GM12878 (cell line): ENCODE data around the gene PSME3. TPM values are rescaled to one million over a fixed set of nuclear protein-coding genes. Genes with fewer than 3 reads are reported as not detected.
"Not testable (repeated sequence)": the region's sequence is repeated elsewhere in the genome, so short reads cannot be mapped to it uniquely, and the experiment has no call there.

Experiments
- ATAC-seq: fragments of 200-7000 bp; cut with Tn5 transposase; 3 replicates; pipeline ENCODE4 v1.9.1; 2020; ENCODE audit warnings: mild to moderate bottlenecking, moderate library complexity
- BruUV-seq: library from RNA; stranded (reverse); fragments of 400-500 nt; replicated peaks from 2 replicates; lab custom pipeline; 2021; lab: Mats Ljungman, UMichigan
- CTCF ChIA-PET: fragments of 300-600 bp; sonication (Branson Sonifier 250); formaldehyde crosslinking; extraction: SDS; loops from one replicate; lab custom pipeline; 2021; ENCODE audit warnings: inconsistent platforms; lab: Yijun Ruan, JAX
- POLR2A ChIA-PET: fragments of 350-600 bp; formaldehyde crosslinking; extraction: SDS; loops from one replicate; lab custom pipeline; 2021; ENCODE audit warnings: inconsistent platforms; lab: Charles Lee
- RAD21 ChIA-PET: fragments of 300-600 bp; sonication (Branson Sonifier 250); formaldehyde crosslinking; loops from one replicate; lab custom pipeline; 2023; ENCODE audit warnings: antibody characterized with exemption; ENCODE audit not compliant: unreplicated experiment; lab: Charles Lee
- SMC1A ChIA-PET: fragments of 300-600 bp; sonication (Branson Sonifier 250); formaldehyde crosslinking; loops from one replicate; lab custom pipeline; 2023; ENCODE audit not compliant: unreplicated experiment, uncharacterized antibody; lab: Charles Lee
- DNase-seq: peaks from one replicate; pipeline ENCODE4 v3.0.0-alpha.2; 2011; ENCODE audit warnings: low read depth, low spot score
- FAIRE-seq: peaks from 3 replicates; lab custom pipeline; 2011; peaks lifted over from hg19 to GRCh38; lab: Jason Lieb, UNC
- H2AFZ ChIP-seq: 2 replicates; pipeline ENCODE4 v1.6.0; 2011; ENCODE audit warnings: low read depth, low read length, control low read depth; ENCODE audit not compliant: control insufficient read depth
- H3K27ac ChIP-seq: 2 replicates; pipeline ENCODE4 v1.5.1; 2011; ENCODE audit warnings: control low read depth; ENCODE audit not compliant: control insufficient read depth, insufficient read depth
- H3K27me3 ChIP-seq, 2 experiments: replicated peaks in 1 of 2; 2 replicates each; pipeline versions ENCODE4 v1.6.0 to v1.6.1; 2011; ENCODE audit warnings: low read length in 1 of 2; ENCODE audit not compliant: control insufficient read depth in 2 of 2, insufficient read depth in 2 of 2
- H3K36me3 ChIP-seq, 2 experiments: 2 replicates each; pipeline ENCODE4 v1.5.1; 2011; ENCODE audit warnings: low read length in 1 of 2; ENCODE audit not compliant: control insufficient read depth in 2 of 2, insufficient read depth in 2 of 2
- H3K4me1 ChIP-seq: 2 replicates; pipeline ENCODE4 v1.6.1; 2011; ENCODE audit warnings: mild to moderate bottlenecking, low read length, moderate library complexity, mixed read lengths; ENCODE audit not compliant: control insufficient read depth, insufficient read depth
- H3K4me2 ChIP-seq: 2 replicates; pipeline ENCODE4 v1.6.0; 2011; ENCODE audit warnings: control low read depth; ENCODE audit not compliant: control insufficient read depth, insufficient read depth
- H3K4me3 ChIP-seq: fragments of 200-600 bp; sonication (generic); 2 replicates; pipeline ENCODE4 v1.5.1; 2016
- H3K79me2 ChIP-seq: 2 replicates; pipeline ENCODE4 v1.6.0; 2011; ENCODE audit warnings: low read length; ENCODE audit not compliant: control insufficient read depth, insufficient read depth
- H3K9ac ChIP-seq: 2 replicates; pipeline ENCODE4 v1.8.0; 2011; ENCODE audit warnings: low read length, control low read depth, mixed read lengths; ENCODE audit not compliant: control insufficient read depth, insufficient read depth
- H3K9me3 ChIP-seq: replicated peaks from 3 replicates; pipeline ENCODE4 v1.5.1; 2011; ENCODE audit warnings: mild to moderate bottlenecking, low read length; ENCODE audit not compliant: control insufficient read depth, insufficient read depth
- H4K20me1 ChIP-seq: 2 replicates; pipeline ENCODE4 v1.6.0; 2011; ENCODE audit not compliant: control insufficient read depth, insufficient read depth
- BMI1 ChIP-seq: fragments of 450-650 bp; IDR thresholded peaks from 2 replicates; pipeline ENCODE4 v1.6.1; 2016; ENCODE audit warnings: mild to moderate bottlenecking, moderate library complexity, borderline replicate concordance
- EP300 ChIP-seq, 2 experiments: fragments of 150-350 bp in 1 of 2; IDR thresholded peaks; 2 replicates each; pipeline ENCODE4 v1.6.1; 2011 to 2012; ENCODE audit warnings: low read depth in 2 of 2, low read length in 2 of 2, borderline replicate concordance in 1 of 2, improper control_type of control experiment in 1 of 2, inconsistent platforms in 1 of 2; ENCODE audit not compliant: control insufficient read depth in 1 of 2
- POLR2A ChIP-seq: IDR thresholded peaks from 2 replicates; pipeline ENCODE4 v1.6.1; 2011; ENCODE audit warnings: low read depth, mild to moderate bottlenecking, low read length
- SIX5 ChIP-seq: IDR thresholded peaks from 2 replicates; pipeline ENCODE4 v1.6.1; 2011; ENCODE audit warnings: mild to moderate bottlenecking, low read depth, low read length, moderate library complexity; ENCODE audit not compliant: severe bottlenecking
- SKIL ChIP-seq: fragments of 450-650 bp; IDR thresholded peaks from 2 replicates; pipeline ENCODE4 v1.6.1; 2017; ENCODE audit warnings: mild to moderate bottlenecking, low read depth, inconsistent platforms; ENCODE audit not compliant: poor library complexity, severe bottlenecking
- SPI1 ChIP-seq: IDR thresholded peaks from 2 replicates; pipeline ENCODE4 v1.6.1; 2011; ENCODE audit warnings: low read depth, mild to moderate bottlenecking, low read length, moderate library complexity, borderline replicate concordance; ENCODE audit not compliant: insufficient read depth
- SREBF2 ChIP-seq: IDR thresholded peaks from 2 replicates; pipeline ENCODE4 v1.6.1; 2012; ENCODE audit warnings: mild to moderate bottlenecking, low read length
- WGBS: methylation state at CpG from one replicate; pipeline ENCODE4 v1.1.6; 2016; ENCODE audit warnings: low lambda C conversion rate; ENCODE audit not compliant: insufficient replicate concordance, insufficient coverage; ENCODE audit errors: missing lambda C conversion rate; 5-methylcytosine and 5-hydroxymethylcytosine counted together
- in situ Hi-C: fragments of 300-500 bp; cut with MboI; formaldehyde crosslinking; loops from 9 replicates; pipeline ENCODE4 v1.14.3; 2018; ENCODE audit warnings: mixed read lengths
- intact Hi-C: fragments of 100-400 bp; cut with micrococcal nuclease; formaldehyde crosslinking; loops from one replicate; pipeline ENCODE4 v1.14.2; 2022; ENCODE audit not compliant: unreplicated experiment
- polyA plus RNA-seq, 11 experiments: library from polyadenylated mRNA; depleted of rRNA in 4 of 11; unstranded in 6 of 11; stranded (reverse) in 5 of 11; fragments of >200 nt; fragmentation: Nextera tagmentation in 4 of 11; fragmentation: Illumina TruSeq in 1 of 11; extraction: Ambion mirVana in 4 of 11; extraction: Trizol in 1 of 11; gene quantifications; 1 replicate in 1 of 11; 2 replicates in 10 of 11; pipeline versions ENCODE4 v1.2.1 to v1.2.3, GENCODE V29; 2011 to 2016; ENCODE audit warnings: inconsistent platforms in 2 of 11, missing spikeins in 2 of 11, low read depth in 1 of 11
- total RNA-seq, 4 experiments: library from RNA; depleted of rRNA in 3 of 4; stranded (reverse); fragments of >200 nt in 3 of 4; fragmentation: Illumina TruSeq in 1 of 4; extraction: Trizol in 1 of 4; gene quantifications; 2 replicates each; pipeline versions ENCODE4 v1.2.1 to v1.2.3, GENCODE V29; 2013 to 2021

PSME3 gene
- total and polyA plus RNA-seq, 10 of the 15 experiments (the other 5 are each of a cell fraction or from before 2014, with no cell fraction given) = 26.9 to 330 (median 137) TPM

GRCh38 chr17:42872251-42872965, 39.2 kb downstream of the PSME3 start (continued):
- no peak for TF ChIP-seq SKIL
- TF ChIP-seq EP300 (IDR thresholded peaks at IDR 0.05; ENCODE audit: borderline replicate concordance in 1 of 2, control insufficient read depth in 1 of 2, low read depth in 2 of 2, low read length in 2 of 2) = no peak
- no peak for TF ChIP-seq BMI1
- TF ChIP-seq SREBF2 = no peak
- no peak for TF ChIP-seq SIX5
- TF ChIP-seq SPI1 = no peak
- no peak for TF ChIP-seq POLR2A

- no peak for TF ChIP-seq SREBF2
- ChIA-PET POLR2A (no interaction called here), RAD21 (no interaction called here), CTCF (no interaction called here), SMC1A (no interaction called here)
- intact Hi-C loops = no loop called here
- Histone ChIP-seq H2AFZ (no peak overlapping the region), H3K79me2 (no peaks in the 10 kb centered on the region), H3K27me3 (peaks cover 0 to 3% of the 10 kb centered on the region in 2 experiments; a peak in 3 of 4 replicates), H3K4me3 (no peak overlapping the region), H3K4me2 (no peak overlapping the region), H3K9me3 (no peaks in the 10 kb centered on the region; the same call in 2 of the 3 replicates), H3K9ac (no peak overlapping the region), H3K36me3 (no peaks in the 10 kb centered on the region), H3K27ac (no peak overlapping the region), H3K4me1 (no peaks in the 10 kb centered on the region), H4K20me1 (no peaks in the 10 kb centered on the region)
- ATAC-seq = no peak
- no TSS peak for BruUV-seq
- in situ Hi-C loops = no loop called here
- FAIRE-seq = no peak
- WGBS = 50% methylated on average over 6 of the region's 6 CpGs
- no peak for DNase-seq
Measured at GRCh38 chr17:42873315-42873714, 40.1 kb downstream of the PSME3 start.

DNA sequence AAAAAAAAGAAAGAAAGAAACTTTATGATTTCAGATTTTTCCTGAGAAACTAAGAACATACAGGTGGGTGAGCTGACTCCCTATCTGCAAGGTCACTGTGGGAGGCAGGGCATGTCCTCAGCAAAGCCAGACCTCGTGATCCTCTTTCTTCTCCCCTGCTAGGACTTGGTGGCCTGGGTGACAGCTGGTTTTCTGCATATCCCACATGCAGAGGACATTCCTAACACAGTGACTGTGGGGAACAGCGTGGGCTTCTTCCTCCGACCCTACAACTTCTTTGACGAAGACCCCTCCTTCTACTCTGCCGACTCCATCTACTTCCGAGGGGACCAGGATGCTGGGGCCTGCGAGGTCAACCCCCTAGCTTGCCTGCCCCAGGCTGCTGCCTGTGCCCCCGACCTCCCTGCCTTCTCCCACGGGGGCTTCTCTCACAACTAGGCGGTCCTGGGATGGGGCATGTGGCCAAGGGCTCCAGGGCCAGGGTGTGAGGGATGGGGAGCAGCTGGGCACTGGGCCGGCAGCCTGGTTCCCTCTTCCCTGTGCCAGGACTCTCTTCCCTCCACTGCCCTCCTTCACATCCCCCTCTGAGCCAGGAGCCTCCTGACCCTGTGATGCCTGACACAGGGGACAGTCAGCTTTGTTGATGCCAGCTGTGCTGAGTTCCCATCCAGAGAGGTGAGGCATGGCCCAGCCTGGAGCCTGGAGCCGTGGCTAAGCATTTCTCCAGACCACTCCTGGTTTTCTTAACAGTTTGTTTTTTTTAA, 40.9 kb downstream of the PSME3 start:
- H3K9me3 ChIP-seq, H3K4me2 ChIP-seq, H3K27ac ChIP-seq, H3K4me3 ChIP-seq, SMC1A ChIA-PET, in situ Hi-C loops, POLR2A ChIA-PET, ATAC-seq, H3K4me1 ChIP-seq, FAIRE-seq, DNase-seq, BruUV-seq, H3K9ac ChIP-seq, H3K27me3 ChIP-seq, H2AFZ ChIP-seq, intact Hi-C loops, H3K36me3 ChIP-seq, H4K20me1 ChIP-seq, H3K79me2 ChIP-seq, RAD21 ChIA-PET: not testable (repeated sequence)
- 63% methylated on average over 8 of the region's 12 CpGs for whole genome bisulfite sequencing
- CTCF ChIA-PET = interaction anchor here (0.7 to 1.4 kb wide), 2 partner anchors 10 to 79 kb away, joined by 3 to 4 read pairs; no protein-coding TSS in a partner anchor
